Stimulated activated CD4-positive, alpha-beta T cell treated with anti-CD3 and anti-CD28 coated beads, Interleukin-2, amount 100 ng/mL, for 48 hours (primary cell): ENCODE measurements around the gene CST6.
"Not testable (repeated sequence)": the region's sequence is repeated elsewhere in the genome, so short reads cannot be mapped to it uniquely, and the experiment has no call there.

ENCODE experiments used
- DNase-seq, 2 donors: peaks; one replicate each; pipeline ENCODE4 v3.0.0-alpha.2; 2020

Gene CST6

GRCh38 chr11:66015936-66016792 is 4.4 kb downstream of the CST6 start:
- DNase-seq, result no peak

- DNase-seq, result no peak
Measured at GRCh38 chr11:66016793-66017177, 5.0 kb downstream of the CST6 start.

GRCh38 chr11:66017321-66017720 is 5.5 kb downstream of the CST6 start:
- DNase-seq, result no peak

- no peak for DNase-seq
Measured at GRCh38 chr11:66020212-66020611, 8.4 kb downstream of the CST6 start.

GRCh38 chr11:66020618-66021357 is 9.0 kb downstream of the CST6 start:
- DNase-seq, result no peak

- peak; percentile 88 to 90 for DNase-seq
Measured at GRCh38 chr11:66022401-66023185, 10.8 kb downstream of the CST6 start.

GRCh38 chr11:66023186-66023440 is 11.3 kb downstream of the CST6 start:
- not testable (repeated sequence) for DNase-seq

GRCh38 chr11:66026017-66026529 is 14.3 kb downstream of the CST6 start, which contains the start of gene CATSPER1:
TSS of gene CATSPER1 (minus strand) at chr11:66026479. CDS start at chr11:66026379, 100 bp downstream.
- DNase-seq, result no peak

- DNase-seq, result no peak
Measured at GRCh38 chr11:66032957-66033735, 21.3 kb downstream of the CST6 start.

GRCh38 chr11:66035653-66036333 is 24.0 kb downstream of the CST6 start:
- no peak for DNase-seq

GRCh38 chr11:66036334-66036710 is 24.5 kb downstream of the CST6 start:
- DNase-seq, result no peak

GRCh38 chr11:66037327-66037726 is 25.5 kb downstream of the CST6 start:
- no peak for DNase-seq

- no peak for DNase-seq
Measured at GRCh38 chr11:66039765-66040164, 28.0 kb downstream of the CST6 start.

GRCh38 chr11:66042227-66042995 is 30.6 kb downstream of the CST6 start:
- DNase-seq, result no peak

GRCh38 chr11:66042996-66043906 is 31.4 kb downstream of the CST6 start:
- DNase-seq, result no peak

- no peak for DNase-seq
Measured at GRCh38 chr11:66044757-66045156, 32.9 kb downstream of the CST6 start.

GRCh38 chr11:66045177-66045639 is 33.4 kb downstream of the CST6 start:
- peak; percentile 88 for DNase-seq

- no peak for DNase-seq
Measured at GRCh38 chr11:66046901-66047300, 35.1 kb downstream of the CST6 start.

GRCh38 chr11:66047541-66048365 is 35.9 kb downstream of the CST6 start:
- DNase-seq, result no peak
